Frontal cortex (tissue), 4 donors: ENCODE measurements around the gene CPN1. TPM values are rescaled to one million over a fixed set of nuclear protein-coding genes. Genes with fewer than 3 reads are reported as not detected.
"Not testable (repeated sequence)": the region's sequence is repeated elsewhere in the genome, so short reads cannot be mapped to it uniquely, and the experiment has no call there.

Experiments
- DNase-seq, 2 donors: peaks; one replicate each; pipeline ENCODE4 v3.0.0; 2012; ENCODE audit warnings: low spot score in 2 of 2
- FAIRE-seq: peaks from 2 replicates; lab custom pipeline; 2012; peaks lifted over from hg19 to GRCh38; lab: Jason Lieb, UNC
- total RNA-seq: library from RNA; depleted of rRNA; stranded (reverse); fragments of >200 nt; gene quantifications from one replicate; pipeline ENCODE4 v1.2.3, GENCODE V29; 2014
- donor health status: control.
- donor health status: control.
- donor health status: control.

Gene CPN1
- total RNA-seq, 1 donor from 2014 or later = not detected

DNA sequence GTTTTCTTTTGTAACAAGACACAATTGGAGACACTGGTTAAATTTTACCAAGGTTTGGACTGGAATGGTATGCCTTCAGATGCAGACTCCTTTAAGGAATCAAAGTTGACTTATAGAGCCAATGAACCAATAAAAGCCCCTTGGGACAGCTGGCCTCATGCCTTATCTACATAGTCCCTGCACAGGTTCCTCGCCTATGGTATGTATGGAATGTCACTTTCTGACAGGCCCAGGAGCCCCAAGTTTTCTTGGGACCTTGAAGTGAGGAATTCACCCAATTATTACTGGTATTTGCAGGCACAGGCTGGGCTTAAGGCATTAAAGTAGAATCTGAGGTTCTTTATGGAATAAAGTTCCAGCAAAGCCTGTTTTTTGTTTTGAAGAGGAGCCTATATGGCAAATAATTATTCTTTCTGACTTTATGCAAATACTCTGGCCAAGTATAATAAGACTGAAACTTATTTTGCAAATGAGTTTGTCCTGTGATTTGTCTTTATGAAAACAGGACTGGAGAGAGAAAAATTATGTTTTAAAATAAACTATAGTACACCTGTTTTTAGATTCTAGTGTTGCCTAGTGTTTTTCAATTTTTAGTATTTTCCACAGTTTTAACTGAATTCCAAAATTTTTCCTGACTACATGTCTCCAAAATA is 47.8 kb downstream of the CPN1 start:
- DNase-seq (no peak), FAIRE-seq (no peak)

DNA sequence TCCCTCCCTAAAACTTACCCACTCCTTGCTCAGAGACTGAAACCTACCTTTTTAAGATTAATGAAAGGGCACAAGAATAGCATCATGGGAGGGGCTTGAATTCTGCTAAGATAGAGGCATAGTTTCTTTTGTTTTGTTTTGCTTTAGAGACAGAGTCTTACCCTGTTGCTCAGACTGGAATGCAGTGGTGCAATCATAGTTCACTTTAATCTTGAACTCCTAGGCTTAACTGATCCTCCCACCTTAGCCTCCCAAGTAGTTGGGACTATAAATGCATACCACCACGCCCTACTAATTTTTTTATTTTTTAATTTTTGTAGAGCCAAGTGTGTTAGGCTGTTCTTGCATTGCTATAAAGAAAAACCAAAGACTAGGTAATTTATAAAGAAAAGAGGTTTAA is 54.3 kb downstream of the CPN1 start:
- no peak for FAIRE-seq
- no peak for DNase-seq

DNA sequence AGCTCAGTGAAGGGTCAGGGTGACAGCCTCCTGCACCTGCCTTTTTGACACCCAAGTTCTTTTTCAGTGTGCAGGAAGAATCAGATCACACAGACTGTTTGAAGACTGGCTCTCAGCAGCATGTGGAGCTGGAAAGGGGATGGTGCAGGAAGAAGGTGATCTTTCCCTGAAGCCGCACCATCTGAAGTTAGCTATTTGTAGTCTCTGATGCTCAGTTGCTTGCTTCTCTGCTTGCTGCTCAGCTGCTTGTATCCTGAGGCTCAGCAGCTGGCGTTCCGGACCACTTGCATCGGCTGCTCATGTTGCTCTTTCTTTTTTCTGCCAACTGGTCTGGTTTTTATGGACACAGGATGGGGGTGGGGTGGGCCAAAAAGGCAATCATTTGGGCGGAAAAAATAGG is 56.1 kb downstream of the CPN1 start:
- DNase-seq = no peak
- FAIRE-seq = no peak

DNA sequence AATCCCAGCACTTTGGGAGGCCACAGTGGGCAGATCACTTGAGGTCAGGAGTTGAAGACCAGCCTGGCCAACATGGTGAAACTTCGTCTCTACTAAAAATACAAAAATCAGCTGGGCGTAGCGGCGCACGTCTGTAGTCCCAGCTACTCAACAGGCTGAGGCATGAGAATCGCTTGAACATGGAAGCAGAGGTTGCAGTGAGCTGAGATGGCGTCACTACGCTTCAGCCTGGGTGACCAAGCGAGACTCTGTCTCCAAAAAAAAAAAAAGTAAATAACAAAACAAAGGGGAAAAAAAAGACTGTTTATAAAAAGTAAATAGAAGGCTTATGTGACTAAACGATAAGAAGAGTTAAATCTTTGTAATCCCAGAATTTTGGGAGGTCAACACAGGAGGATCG is 56.9 kb downstream of the CPN1 start:
- DNase-seq (no peak), FAIRE-seq (no peak)

DNA sequence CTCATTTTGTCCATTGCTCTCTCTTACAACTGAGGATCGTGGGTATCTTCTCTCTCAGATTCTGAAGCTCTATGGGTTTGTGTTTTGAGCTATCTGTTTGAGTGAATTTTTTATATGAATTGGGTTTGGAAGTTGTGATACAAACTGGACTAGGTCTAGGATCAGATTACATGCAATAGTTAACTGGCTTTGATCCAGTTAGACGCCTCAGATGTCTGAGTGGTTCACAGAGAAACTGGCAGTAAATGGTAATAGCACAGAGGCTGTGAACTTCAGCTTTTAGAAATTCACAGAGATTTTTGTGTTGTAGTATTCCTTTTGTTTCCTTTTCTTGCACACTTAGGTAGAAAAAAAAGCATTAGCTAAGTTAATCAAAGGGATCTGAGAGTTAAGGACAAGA is 59.3 kb downstream of the CPN1 start:
- FAIRE-seq (no peak), DNase-seq (no peak)

DNA sequence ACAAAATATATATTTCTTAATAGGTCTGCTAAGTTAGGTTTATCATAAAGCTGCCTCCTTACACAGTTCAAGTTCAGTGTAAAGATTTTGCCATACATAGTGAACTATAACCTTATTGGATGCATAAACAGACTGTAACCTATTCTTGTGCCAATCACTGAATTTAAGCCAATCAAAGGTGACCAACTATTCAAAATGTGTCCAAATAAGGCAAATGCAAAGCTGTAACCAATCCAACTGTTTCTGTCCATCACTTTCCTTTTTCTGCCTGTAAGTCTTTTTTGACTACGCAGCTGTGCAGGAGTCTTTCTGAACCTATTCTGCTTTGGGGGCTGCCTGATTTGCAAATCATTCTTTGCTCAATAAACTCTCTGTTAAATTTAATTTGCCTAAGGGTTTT is 60.3 kb downstream of the CPN1 start:
- DNase-seq (no peak), FAIRE-seq (no peak)

GRCh38 chr10:100020886-100021253 is 60.8 kb downstream of the CPN1 start:
- DNase-seq (no peak), FAIRE-seq (no peak)

- no peak for FAIRE-seq
- no peak for DNase-seq
These were observed 61.4 kb downstream of the CPN1 start for GRCh38 chr10:100020142-100020885.

GRCh38 chr10:100019787-100020141 is 61.9 kb downstream of the CPN1 start:
- DNase-seq = no peak
- no peak for FAIRE-seq

DNA sequence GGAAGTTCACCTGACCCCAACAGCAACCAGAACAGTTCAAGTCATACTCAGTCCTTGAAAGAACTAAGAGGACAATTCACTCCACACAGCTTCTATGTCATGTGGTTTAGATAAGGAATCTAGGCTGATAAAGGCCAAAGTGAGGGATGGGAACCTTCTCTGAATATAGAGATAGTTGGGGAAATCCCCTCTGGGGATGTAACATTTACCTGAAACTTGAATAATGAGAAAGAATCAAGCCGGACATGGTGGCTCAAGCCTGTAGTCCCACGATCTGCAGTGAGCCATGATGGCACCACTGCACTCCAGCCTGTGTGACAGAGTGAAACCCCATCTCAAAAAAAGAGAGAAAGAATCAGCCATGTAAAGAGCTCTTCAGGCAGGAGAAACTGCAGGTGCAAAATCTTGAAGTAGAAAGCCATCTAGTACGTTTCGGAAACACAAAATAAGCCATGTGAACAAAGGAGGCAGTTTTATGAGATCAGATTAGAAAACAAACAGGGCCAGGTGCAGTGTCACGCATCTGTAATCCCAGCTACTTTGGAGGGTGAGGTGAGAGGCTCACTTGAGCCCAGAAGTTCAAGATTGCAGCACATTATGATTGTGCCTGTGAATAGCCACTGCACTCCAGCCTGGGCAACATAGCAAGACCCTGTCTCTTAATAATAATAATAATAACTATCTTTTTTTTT is 67.5 kb downstream of the CPN1 start:
- no peak for DNase-seq
- FAIRE-seq = no peak

DNA sequence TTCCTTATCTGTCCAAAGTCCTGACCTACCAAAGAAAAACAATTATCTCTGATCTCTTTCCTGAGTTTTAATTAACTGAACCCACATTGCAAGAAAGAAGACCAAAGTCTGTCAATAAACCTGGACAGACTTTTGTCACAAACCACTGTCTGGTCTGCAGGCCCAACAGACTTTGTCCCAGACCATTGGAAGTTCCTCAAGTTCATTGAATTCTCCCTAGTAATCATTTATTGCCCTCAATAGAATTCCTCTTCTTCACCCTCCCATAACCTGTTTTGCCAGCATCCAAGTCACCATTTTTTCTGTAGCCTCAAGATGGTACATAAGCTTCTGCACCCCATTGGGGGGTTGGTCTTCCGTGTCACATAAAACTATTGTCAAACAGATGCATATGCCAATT is 68.0 kb downstream of the CPN1 start:
- FAIRE-seq (no peak), DNase-seq (no peak)

- not testable (repeated sequence) for FAIRE-seq, DNase-seq
These were observed 69.8 kb downstream of the CPN1 start for GRCh38 chr10:100011906-100012305.

- no peak for FAIRE-seq
These were observed 71.6 kb downstream of the CPN1 start, which contains the start of gene DNMBP for GRCh38 chr10:100009793-100010676. DNMBP (minus strand) TSS chr10:100009947; CDS start chr10:99972124, 37,823 bp downstream.

DNA sequence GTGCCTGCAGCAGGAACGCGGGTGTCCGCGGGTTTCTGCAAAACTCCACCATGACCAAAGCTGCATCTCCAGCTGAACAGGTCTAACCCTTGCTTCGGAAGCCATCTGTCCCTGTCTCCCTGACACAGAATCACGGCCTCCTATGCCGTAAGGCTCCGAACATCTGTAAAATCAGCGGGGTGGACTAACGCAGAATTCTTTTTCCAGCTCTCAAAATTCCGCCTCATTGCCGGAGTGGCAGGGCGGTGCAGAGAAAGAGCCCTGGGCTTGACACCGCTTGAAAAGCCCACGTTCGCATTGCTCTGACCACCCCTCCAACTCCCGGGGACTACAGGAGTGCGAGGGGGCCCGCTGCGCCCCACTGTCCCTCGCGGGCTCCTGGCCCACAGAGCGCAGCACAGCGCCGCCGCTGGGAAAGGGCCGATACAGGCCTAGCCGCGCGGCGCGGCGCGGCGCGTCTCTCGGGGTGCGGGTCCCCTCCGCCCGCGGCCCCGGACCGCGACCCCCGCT is 72.3 kb downstream of the CPN1 start:
- no peak for FAIRE-seq
- DNase-seq = peak in 1 of 2 donors; percentile 38

More at GRCh38 chr10:100009793-100010676, 71.6 kb downstream of the CPN1 start, which contains the start of gene DNMBP:
- DNase-seq = peak; percentile 89 to 94

GRCh38 chr10:100008708-100009282 is 72.9 kb downstream of the CPN1 start:
- no peak for DNase-seq
- FAIRE-seq = no peak

DNA sequence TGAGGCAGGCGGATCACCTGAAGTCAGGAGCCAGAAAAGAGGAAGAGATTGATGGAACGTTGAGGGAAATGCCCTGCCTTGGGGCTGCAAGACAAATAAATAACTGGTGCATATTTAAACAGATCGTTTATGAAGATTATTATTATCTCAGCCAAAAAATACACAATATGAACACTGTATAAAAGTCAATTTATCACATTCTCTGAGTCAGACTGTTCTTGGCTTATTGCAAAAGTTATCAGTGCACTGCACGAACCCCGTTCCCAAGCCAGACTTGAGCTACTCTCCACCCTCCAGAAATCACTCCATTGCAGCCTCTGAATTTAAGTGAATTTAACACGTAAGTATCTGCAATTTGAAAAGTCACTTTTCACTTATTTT is 73.5 kb downstream of the CPN1 start:
- DNase-seq (no peak), FAIRE-seq (no peak)

DNA sequence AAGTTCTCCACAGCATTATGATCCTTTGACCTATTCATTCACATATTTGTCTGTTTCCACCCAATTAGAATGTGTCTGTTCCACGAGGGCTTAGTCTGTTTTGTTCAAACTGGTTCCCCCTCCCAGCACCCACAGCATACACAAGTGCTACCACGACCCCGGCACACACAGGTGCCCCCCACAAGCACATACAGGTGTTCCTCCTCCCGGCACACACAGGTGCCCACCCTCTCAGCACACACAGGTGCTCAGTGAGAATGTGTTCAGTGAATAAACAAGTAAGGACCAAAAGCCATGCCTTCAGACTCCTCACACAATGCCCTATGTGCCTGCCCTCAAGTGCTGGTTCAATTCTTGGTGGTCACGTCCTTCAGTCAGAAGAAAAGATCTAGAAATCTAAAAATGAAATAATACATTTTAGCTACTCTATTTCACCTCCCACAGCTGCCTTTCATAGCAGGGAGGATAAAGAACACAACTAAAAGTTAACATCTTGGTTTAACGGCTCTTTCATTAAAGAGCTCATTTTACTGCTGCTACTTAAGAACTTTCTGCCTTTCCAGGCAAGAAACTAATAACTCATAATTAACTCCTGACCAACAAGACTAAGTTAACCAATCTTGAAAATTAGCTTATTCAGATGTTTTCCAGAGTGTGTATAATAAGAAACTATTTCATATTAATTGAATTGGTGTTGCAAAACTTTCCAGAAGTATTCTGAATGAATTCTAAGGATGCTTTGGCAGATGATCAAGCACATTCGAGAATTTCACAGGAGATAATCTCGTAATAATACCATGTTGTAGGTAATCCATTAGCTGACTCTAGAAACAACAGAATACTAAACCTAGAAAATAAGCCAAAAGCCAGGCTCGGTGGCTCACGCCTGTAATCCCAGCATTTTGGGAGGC is 74.2 kb downstream of the CPN1 start:
- FAIRE-seq = no peak
- DNase-seq = no peak

- no peak for DNase-seq
These were observed 75.3 kb downstream of the CPN1 start for GRCh38 chr10:100006243-100006886.

More at GRCh38 chr10:100006243-100006886, 75.3 kb downstream of the CPN1 start:
- FAIRE-seq = no peak
